ENCODE results near the gene CYP1A2. TPM values are rescaled to one million over a fixed set of nuclear protein-coding genes. Genes with fewer than 3 reads are reported as not detected.

Gene CYP1A2, protein sequence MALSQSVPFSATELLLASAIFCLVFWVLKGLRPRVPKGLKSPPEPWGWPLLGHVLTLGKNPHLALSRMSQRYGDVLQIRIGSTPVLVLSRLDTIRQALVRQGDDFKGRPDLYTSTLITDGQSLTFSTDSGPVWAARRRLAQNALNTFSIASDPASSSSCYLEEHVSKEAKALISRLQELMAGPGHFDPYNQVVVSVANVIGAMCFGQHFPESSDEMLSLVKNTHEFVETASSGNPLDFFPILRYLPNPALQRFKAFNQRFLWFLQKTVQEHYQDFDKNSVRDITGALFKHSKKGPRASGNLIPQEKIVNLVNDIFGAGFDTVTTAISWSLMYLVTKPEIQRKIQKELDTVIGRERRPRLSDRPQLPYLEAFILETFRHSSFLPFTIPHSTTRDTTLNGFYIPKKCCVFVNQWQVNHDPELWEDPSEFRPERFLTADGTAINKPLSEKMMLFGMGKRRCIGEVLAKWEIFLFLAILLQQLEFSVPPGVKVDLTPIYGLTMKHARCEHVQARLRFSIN
- total RNA-seq (under 1 TPM in 1 of 2 donors, not detected in 1; 0.17 TPM), polyA plus RNA-seq (under 1 TPM; 0.05 to 0.57 TPM)
- long read RNA-seq, donor 1: 0 reads
- long read RNA-seq, donor 2: 0 reads
- long read RNA-seq, donor 3: 0 reads
- long read RNA-seq, donor 4: 0 reads
- long read RNA-seq, donor 5: 0 reads

DNA sequence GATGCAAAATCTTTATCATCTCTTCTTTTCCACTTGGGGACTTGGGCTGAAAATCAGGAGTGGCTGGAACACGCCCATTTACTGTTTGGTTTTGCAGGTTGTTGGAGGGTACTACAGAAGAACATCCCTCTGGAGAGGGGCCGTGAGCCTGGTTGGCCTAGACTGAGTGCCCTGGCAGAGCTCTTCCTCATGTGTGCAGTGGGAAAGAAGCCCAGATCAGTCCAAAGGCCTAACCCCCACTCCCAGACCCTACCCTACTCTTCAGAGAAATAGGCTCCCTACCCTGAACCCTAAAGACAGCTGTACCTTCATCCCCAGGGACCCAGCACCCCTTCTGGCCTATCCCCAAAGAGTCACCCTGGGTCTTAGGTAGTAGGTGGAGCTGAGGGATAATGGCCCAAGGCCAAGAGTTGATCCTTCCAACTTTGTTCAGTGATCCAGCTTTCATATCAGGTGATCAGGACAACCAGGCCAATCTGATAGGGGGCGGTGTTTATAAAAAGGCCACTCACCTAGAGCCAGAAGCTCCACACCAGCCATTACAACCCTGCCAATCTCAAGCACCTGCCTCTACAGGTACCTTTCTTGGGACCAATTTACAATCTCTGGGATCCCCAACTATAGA, at the start of gene CYP1A2:
Gene CYP1A2 (plus strand): TSS at position 524 of the 625 bp plus-strand sequence. CDS start 894 bp downstream, outside the sequence.
- 82% methylated on average over 3 of the region's 3 CpGs for WGBS, 2 donors
- Histone ChIP-seq H3K4me3 (no peak within 1 kb of the TSS), H3K27ac (ENCODE audit: low read depth in 1 of 2, low read length in 1 of 2) (no peak within 1 kb of the TSS), H3K27me3 (ENCODE audit: control insufficient read depth in 3 of 3, insufficient read depth in 3 of 3, low read length in 2 of 3) (no peaks in the 10 kb centered on the region), H3K9me3 (ENCODE audit: control insufficient read depth in 4 of 4, insufficient read depth in 3 of 4, low read length in 3 of 4) (no peaks in the 10 kb centered on the region), H3K9ac (ENCODE audit: insufficient read depth in 1 of 2, low read length in 2 of 2) (no peak within 1 kb of the TSS), H3K4me1 (ENCODE audit: control insufficient read depth in 5 of 5, insufficient read depth in 5 of 5, low read length in 5 of 5) (peaks cover 0 to 7% (median 0%) of the 10 kb centered on the region in 5 donors), H3K36me3 (ENCODE audit: control insufficient read depth in 4 of 4, insufficient read depth in 4 of 4, low read length in 4 of 4) (no peaks in the 10 kb centered on the region)
- no peak for DNase-seq
- ATAC-seq (ENCODE audit: insufficient read depth, low FRiP score): no peak
- TF ChIP-seq, protein P1, sequence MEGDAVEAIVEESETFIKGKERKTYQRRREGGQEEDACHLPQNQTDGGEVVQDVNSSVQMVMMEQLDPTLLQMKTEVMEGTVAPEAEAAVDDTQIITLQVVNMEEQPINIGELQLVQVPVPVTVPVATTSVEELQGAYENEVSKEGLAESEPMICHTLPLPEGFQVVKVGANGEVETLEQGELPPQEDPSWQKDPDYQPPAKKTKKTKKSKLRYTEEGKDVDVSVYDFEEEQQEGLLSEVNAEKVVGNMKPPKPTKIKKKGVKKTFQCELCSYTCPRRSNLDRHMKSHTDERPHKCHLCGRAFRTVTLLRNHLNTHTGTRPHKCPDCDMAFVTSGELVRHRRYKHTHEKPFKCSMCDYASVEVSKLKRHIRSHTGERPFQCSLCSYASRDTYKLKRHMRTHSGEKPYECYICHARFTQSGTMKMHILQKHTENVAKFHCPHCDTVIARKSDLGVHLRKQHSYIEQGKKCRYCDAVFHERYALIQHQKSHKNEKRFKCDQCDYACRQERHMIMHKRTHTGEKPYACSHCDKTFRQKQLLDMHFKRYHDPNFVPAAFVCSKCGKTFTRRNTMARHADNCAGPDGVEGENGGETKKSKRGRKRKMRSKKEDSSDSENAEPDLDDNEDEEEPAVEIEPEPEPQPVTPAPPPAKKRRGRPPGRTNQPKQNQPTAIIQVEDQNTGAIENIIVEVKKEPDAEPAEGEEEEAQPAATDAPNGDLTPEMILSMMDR (IDR thresholded peaks at IDR 0.05; ENCODE audit: control extremely low read depth, extremely low read depth): no peak

DNA sequence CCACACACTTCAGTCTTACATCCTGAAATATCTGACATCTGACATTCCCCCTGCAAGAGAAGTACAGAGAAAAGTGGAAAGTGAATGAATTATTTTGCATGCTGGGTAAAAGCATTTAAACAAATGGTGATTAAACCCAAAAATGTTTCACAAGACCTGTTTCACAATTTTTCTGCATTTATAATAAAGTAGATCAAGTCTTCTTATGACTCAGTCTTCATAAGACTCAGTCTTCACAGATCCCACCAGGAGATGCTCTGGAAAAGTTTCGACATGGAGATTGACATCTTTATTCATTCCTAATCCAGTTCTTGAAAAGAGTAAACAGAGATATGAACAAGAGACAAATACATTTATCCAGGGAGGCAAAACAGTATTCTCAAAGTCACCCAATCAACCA, 39.6 kb upstream of the CYP1A2 start:
- WGBS, 2 donors: 69 to 74% methylated on average over 1 of the region's 1 CpG
- ATAC-seq (ENCODE audit: insufficient read depth, low FRiP score) (no peak), DNase-seq (no peak)
- Histone ChIP-seq H3K27me3 (ENCODE audit: control insufficient read depth in 3 of 3, insufficient read depth in 3 of 3, low read length in 2 of 3) (no peaks in the 10 kb centered on the region), H3K9me3 (ENCODE audit: control insufficient read depth in 4 of 4, insufficient read depth in 3 of 4, low read length in 3 of 4) (peaks cover 0 to 2% (median 0%) of the 10 kb centered on the region in 4 donors), H3K4me3 (no peak overlapping the region), H3K36me3 (ENCODE audit: control insufficient read depth in 4 of 4, insufficient read depth in 4 of 4, low read length in 4 of 4) (no peaks in the 10 kb centered on the region), H3K9ac (ENCODE audit: insufficient read depth in 1 of 2, low read length in 2 of 2) (no peak overlapping the region), H3K27ac (ENCODE audit: low read depth in 1 of 2, low read length in 1 of 2) (no peak overlapping the region), H3K4me1 (ENCODE audit: control insufficient read depth in 5 of 5, insufficient read depth in 5 of 5, low read length in 5 of 5) (peaks cover 0 to 2% (median 0%) of the 10 kb centered on the region in 5 donors)
- TF ChIP-seq, protein P1 (IDR thresholded peaks at IDR 0.05; ENCODE audit: control extremely low read depth, extremely low read depth): no peak

DNA sequence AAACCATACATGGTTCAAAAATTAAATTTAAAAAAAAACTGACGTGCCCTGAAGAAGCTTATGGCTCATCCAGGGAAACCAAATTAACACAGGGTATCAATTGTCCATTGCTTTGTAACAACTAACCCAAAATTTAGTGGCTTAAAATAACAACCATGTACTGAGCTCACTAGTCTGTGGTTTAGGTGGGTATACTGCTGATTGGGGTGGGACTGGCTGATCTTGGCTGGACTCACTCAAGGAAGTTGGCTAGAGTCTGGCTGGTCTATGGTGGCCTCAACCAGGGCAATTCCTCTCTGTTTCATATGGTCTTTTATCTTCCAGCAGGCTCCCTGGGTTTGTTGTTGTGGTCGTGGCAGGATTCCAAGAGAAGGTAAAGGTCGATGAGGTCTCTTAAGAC, 38.8 kb upstream of the CYP1A2 start:
- Histone ChIP-seq H3K9me3 (ENCODE audit: control insufficient read depth in 4 of 4, insufficient read depth in 3 of 4, low read length in 3 of 4) (peaks cover 0 to 2% (median 0%) of the 10 kb centered on the region in 4 donors), H3K4me3 (no peak overlapping the region), H3K4me1 (ENCODE audit: control insufficient read depth in 5 of 5, insufficient read depth in 5 of 5, low read length in 5 of 5) (peaks cover 0 to 2% (median 0%) of the 10 kb centered on the region in 5 donors), H3K27ac (ENCODE audit: low read depth in 1 of 2, low read length in 1 of 2) (peak overlapping the region in 1 of 2 donors; percentile 39), H3K9ac (ENCODE audit: insufficient read depth in 1 of 2, low read length in 2 of 2) (no peak overlapping the region), H3K27me3 (ENCODE audit: control insufficient read depth in 3 of 3, insufficient read depth in 3 of 3, low read length in 2 of 3) (no peaks in the 10 kb centered on the region), H3K36me3 (ENCODE audit: control insufficient read depth in 4 of 4, insufficient read depth in 4 of 4, low read length in 4 of 4) (no peaks in the 10 kb centered on the region)
- ATAC-seq (ENCODE audit: insufficient read depth, low FRiP score) (no peak), DNase-seq (no peak)
- WGBS, 2 donors: 71 to 73% methylated on average over 3 of the region's 3 CpGs
- TF ChIP-seq, protein P1 (IDR thresholded peaks at IDR 0.05; ENCODE audit: control extremely low read depth, extremely low read depth): no peak
